Cortex of kidney (tissue), 1 donor: ENCODE measurements around the gene KRTAP12-1.
"Not testable (repeated sequence)": the region's sequence is repeated elsewhere in the genome, so short reads cannot be mapped to it uniquely, and the experiment has no call there.

Experiments used
- DNase-seq: peaks from one replicate; lab custom pipeline; 2025; lab: John Stamatoyannopoulos, UW

Gene KRTAP12-1

GRCh38 chr21:44644878-44645277 is 37.1 kb downstream of the KRTAP12-1 start:
- DNase-seq: no peak

GRCh38 chr21:44643741-44644310 is 38.1 kb downstream of the KRTAP12-1 start:
- DNase-seq: no peak

- DNase-seq: no peak
Measured at GRCh38 chr21:44640761-44641160, 41.2 kb downstream of the KRTAP12-1 start.

- DNase-seq: no peak
Measured at GRCh38 chr21:44639331-44639655, 42.7 kb downstream of the KRTAP12-1 start.

GRCh38 chr21:44638506-44639330 is 43.2 kb downstream of the KRTAP12-1 start:
- DNase-seq: not testable (repeated sequence)

GRCh38 chr21:44637851-44638348 is 44.1 kb downstream of the KRTAP12-1 start:
- not testable (repeated sequence) for DNase-seq

GRCh38 chr21:44637018-44637850 is 44.7 kb downstream of the KRTAP12-1 start, which contains the start of gene KRTAP10-10:
Gene KRTAP10-10, plus strand, starts transcription at chr21:44637356. Its CDS starts 62 bp downstream, at chr21:44637418.
- no peak for DNase-seq

GRCh38 chr21:44636209-44637017 is 45.5 kb downstream of the KRTAP12-1 start:
- no peak for DNase-seq

- no peak for DNase-seq
Measured at GRCh38 chr21:44632067-44632466, 49.9 kb downstream of the KRTAP12-1 start.
